IgD-negative memory B cell (primary cell): Measurements from ENCODE around the gene CRELD1. TPM values are rescaled to one million over a fixed set of nuclear protein-coding genes. Genes with fewer than 3 reads are reported as not detected.

Source experiments
- H3K27ac Mint-ChIP-seq, 3 donors: one replicate each; pipeline ENCODE4 v1.8.0; 2020 to 2022; ENCODE audit warnings: mild to moderate bottlenecking in 3 of 3, mixed read lengths in 3 of 3, moderate library complexity in 1 of 3
- H3K27me3 Mint-ChIP-seq: one replicate; pipeline ENCODE4 v1.8.0; 2021; ENCODE audit warnings: mixed read lengths
- H3K36me3 Mint-ChIP-seq: one replicate; pipeline ENCODE4 v1.8.0; 2020; ENCODE audit warnings: mild to moderate bottlenecking, mixed read lengths
- H3K4me1 Mint-ChIP-seq, 3 donors: one replicate each; pipeline ENCODE4 v1.8.0; 2020 to 2022; ENCODE audit warnings: mixed read lengths in 3 of 3, mild to moderate bottlenecking in 1 of 3
- H3K4me3 Mint-ChIP-seq, 4 donors: one replicate each; pipeline ENCODE4 v1.8.0; 2020 to 2022; ENCODE audit warnings: mild to moderate bottlenecking in 4 of 4, mixed read lengths in 4 of 4, moderate library complexity in 3 of 4
- H3K9me3 Mint-ChIP-seq, 3 donors: one replicate each; pipeline ENCODE4 v1.8.0; 2020 to 2021; ENCODE audit warnings: mixed read lengths in 3 of 3, mild to moderate bottlenecking in 1 of 3
- polyA plus RNA-seq: library from polyadenylated mRNA; unstranded; fragments of 300-500 nt; fragmentation: Illumina TruSeq; gene quantifications from one replicate; pipeline ENCODE4 v1.2.3, GENCODE V29; 2021

CRELD1 gene
- polyA plus RNA-seq, 1 donor from 2014 or later, result 17.7 TPM

GRCh38 chr3:9914559-9915253 is 18.9 kb upstream of the CRELD1 start:
- H3K4me3 Mint-ChIP-seq, result peak overlapping the region; percentile 27 to 83 (median 52)
- H3K27me3 Mint-ChIP-seq, result peaks cover 8% of the 10 kb centered on the region
- no peaks in the 10 kb centered on the region for H3K9me3 Mint-ChIP-seq
- H3K36me3 Mint-ChIP-seq, result peaks cover 3% of the 10 kb centered on the region
- no peak overlapping the region for H3K27ac Mint-ChIP-seq
- H3K4me1 Mint-ChIP-seq, result peaks cover 0 to 9% (median 7%) of the 10 kb centered on the region in 3 donors

GRCh38 chr3:9915254-9916141 is 18.1 kb upstream of the CRELD1 start:
- Mint-ChIP-seq H3K27me3 (peaks cover 8% of the 10 kb centered on the region), H3K4me3 (peak overlapping the region; percentile 61 to 90 (median 77)), H3K27ac (no peak overlapping the region), H3K4me1 (peaks cover 0 to 9% (median 7%) of the 10 kb centered on the region in 3 donors), H3K36me3 (peaks cover 3% of the 10 kb centered on the region), H3K9me3 (no peaks in the 10 kb centered on the region)

GRCh38 chr3:9916346-9916733 is 17.3 kb upstream of the CRELD1 start:
- H3K27me3 Mint-ChIP-seq, result peaks cover 8% of the 10 kb centered on the region
- H3K4me1 Mint-ChIP-seq, result peaks cover 0 to 9% (median 7%) of the 10 kb centered on the region in 3 donors
- no peaks in the 10 kb centered on the region for H3K9me3 Mint-ChIP-seq
- peak overlapping the region; percentile 37 to 88 (median 67) for H3K4me3 Mint-ChIP-seq
- no peak overlapping the region for H3K27ac Mint-ChIP-seq
- H3K36me3 Mint-ChIP-seq, result peaks cover 3% of the 10 kb centered on the region

- H3K27me3 Mint-ChIP-seq, result peaks cover 8% of the 10 kb centered on the region
- no peak within 1 kb of the TSS for H3K27ac Mint-ChIP-seq
- H3K36me3 Mint-ChIP-seq, result peaks cover 3% of the 10 kb centered on the region
- H3K4me3 Mint-ChIP-seq, result peak within 1 kb of the TSS; percentile 61 to 90 (median 77)
- peaks cover 0 to 9% (median 7%) of the 10 kb centered on the region in 3 donors for H3K4me1 Mint-ChIP-seq
- H3K9me3 Mint-ChIP-seq, result no peaks in the 10 kb centered on the region
Measured at GRCh38 chr3:9916734-9917680, 16.6 kb upstream of the CRELD1 start, which contains the start of gene IL17RC. IL17RC (plus strand) TSS chr3:9917098; CDS start chr3:9917316, 218 bp downstream.

- H3K36me3 Mint-ChIP-seq, result no peaks in the 10 kb centered on the region
- peaks cover 5 to 7% (median 7%) of the 10 kb centered on the region in 3 donors for H3K4me1 Mint-ChIP-seq
- no peaks in the 10 kb centered on the region for H3K9me3 Mint-ChIP-seq
Measured at GRCh38 chr3:9917820-9918219, 15.8 kb upstream of the CRELD1 start.

GRCh38 chr3:9918261-9919038 is 15.2 kb upstream of the CRELD1 start:
- Mint-ChIP-seq H3K27ac (no peak overlapping the region), H3K27me3 (peaks cover 13% of the 10 kb centered on the region), H3K4me3 (peak overlapping the region in 1 of 4 donors; percentile 35), H3K4me1 (peaks cover 5 to 7% (median 7%) of the 10 kb centered on the region in 3 donors), H3K9me3 (no peaks in the 10 kb centered on the region), H3K36me3 (no peaks in the 10 kb centered on the region)

More at GRCh38 chr3:9917820-9918219, 15.8 kb upstream of the CRELD1 start:
- H3K27ac Mint-ChIP-seq, result no peak overlapping the region
- peaks cover 13% of the 10 kb centered on the region for H3K27me3 Mint-ChIP-seq
- no peak overlapping the region for H3K4me3 Mint-ChIP-seq

- Mint-ChIP-seq H3K27me3 (peaks cover 3% of the 10 kb centered on the region), H3K4me1 (peaks cover 11 to 17% (median 16%) of the 10 kb centered on the region in 3 donors), H3K4me3 (no peak overlapping the region), H3K9me3 (no peaks in the 10 kb centered on the region), H3K27ac (no peak overlapping the region), H3K36me3 (no peaks in the 10 kb centered on the region)
Measured at GRCh38 chr3:9928158-9928557, 5.5 kb upstream of the CRELD1 start.

GRCh38 chr3:9930804-9931418 is 2.7 kb upstream of the CRELD1 start:
- Mint-ChIP-seq H3K9me3 (no peaks in the 10 kb centered on the region), H3K36me3 (no peaks in the 10 kb centered on the region), H3K4me3 (peak overlapping the region; percentile 21 to 96 (median 69)), H3K4me1 (peaks cover 23 to 24% (median 23%) of the 10 kb centered on the region in 3 donors), H3K27me3 (no peaks in the 10 kb centered on the region), H3K27ac (peak overlapping the region in 2 of 3 donors; percentile 31 to 79)

GRCh38 chr3:9932535-9932842 is 1.1 kb upstream of the CRELD1 start:
- peaks cover 2% of the 10 kb centered on the region for H3K36me3 Mint-ChIP-seq
- H3K27me3 Mint-ChIP-seq, result no peaks in the 10 kb centered on the region
- H3K4me1 Mint-ChIP-seq, result peaks cover 23 to 24% (median 23%) of the 10 kb centered on the region in 3 donors
- H3K4me3 Mint-ChIP-seq, result peak overlapping the region; percentile 90 to 99 (median 98)
- H3K9me3 Mint-ChIP-seq, result no peaks in the 10 kb centered on the region
- H3K27ac Mint-ChIP-seq, result peak overlapping the region; percentile 97 to 99 (median 98)

GRCh38 chr3:9932843-9933560 is 632 bp upstream of the CRELD1 start:
- Mint-ChIP-seq H3K9me3 (no peaks in the 10 kb centered on the region), H3K4me1 (peaks cover 23 to 24% (median 23%) of the 10 kb centered on the region in 3 donors), H3K27ac (peak overlapping the region; percentile 97 to 99 (median 98)), H3K36me3 (peaks cover 2% of the 10 kb centered on the region), H3K4me3 (peak overlapping the region; percentile 90 to 99 (median 98)), H3K27me3 (no peaks in the 10 kb centered on the region)

GRCh38 chr3:9934235-9934621 is 594 bp downstream of the CRELD1 start:
- Mint-ChIP-seq H3K4me3 (peak overlapping the region; percentile 90 to 99 (median 98)), H3K27me3 (no peaks in the 10 kb centered on the region), H3K27ac (peak overlapping the region; percentile 97 to 99 (median 98)), H3K36me3 (peaks cover 2% of the 10 kb centered on the region), H3K9me3 (no peaks in the 10 kb centered on the region), H3K4me1 (peaks cover 23 to 24% (median 23%) of the 10 kb centered on the region in 3 donors)

- H3K27ac Mint-ChIP-seq, result peak overlapping the region in 1 of 3 donors; percentile 97
- peak overlapping the region; percentile 90 to 99 (median 98) for H3K4me3 Mint-ChIP-seq
- H3K4me1 Mint-ChIP-seq, result peaks cover 23 to 24% (median 23%) of the 10 kb centered on the region in 3 donors
- no peaks in the 10 kb centered on the region for H3K9me3 Mint-ChIP-seq
- H3K36me3 Mint-ChIP-seq, result peaks cover 2% of the 10 kb centered on the region
- no peaks in the 10 kb centered on the region for H3K27me3 Mint-ChIP-seq
Measured at GRCh38 chr3:9934993-9935392, 1.4 kb downstream of the CRELD1 start.
